ENCODE results near the gene SERINC4. TPM values are rescaled to one million over a fixed set of nuclear protein-coding genes. Genes with fewer than 3 reads are reported as not detected.
"Not testable (repeated sequence)": the region's sequence is repeated elsewhere in the genome, so short reads cannot be mapped to it uniquely, and the experiment has no call there.

The SERINC4 gene
- total RNA-seq, 1 experiment from 2014 or later: 0.38 TPM

DNA sequence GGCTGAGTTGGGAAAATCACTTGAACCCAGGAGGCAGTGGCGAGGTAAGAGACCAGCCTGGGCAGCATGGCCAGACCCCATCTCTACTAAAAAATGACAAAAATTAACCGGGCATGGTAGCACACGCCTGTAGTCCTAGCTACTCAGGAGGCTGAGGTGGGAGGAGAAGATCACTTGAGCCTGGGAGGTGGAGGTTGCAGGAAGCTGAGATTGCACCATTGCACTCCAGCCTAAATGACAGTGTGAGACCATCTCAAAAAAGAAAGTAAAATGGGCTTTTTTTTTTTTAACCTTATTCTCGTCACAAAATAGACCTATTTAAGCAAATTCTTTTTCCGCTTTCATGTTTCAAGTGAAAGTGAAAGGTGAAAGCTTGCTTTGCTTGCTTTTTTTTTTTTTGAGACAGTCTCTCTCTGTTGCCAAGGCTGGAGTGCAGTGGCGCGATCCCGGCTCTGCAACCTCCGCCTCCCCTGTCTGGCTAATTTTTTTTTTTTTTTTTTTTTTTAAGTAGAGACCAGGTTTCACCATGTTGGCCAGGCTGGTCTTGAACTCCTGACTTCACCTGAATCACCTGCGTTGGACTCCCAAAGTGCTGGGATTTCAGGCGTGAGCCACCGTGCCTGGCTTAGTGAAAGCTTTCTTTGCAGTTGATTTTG is 50.2 kb downstream of the SERINC4 start:
- H3K4me3 ChIP-seq (ENCODE audit: insufficient read depth, low read depth, low read length): no peak overlapping the region
- no peak for DNase-seq
- peaks cover 3% of the 10 kb centered on the region for H3K36me3 ChIP-seq (replicated peaks; ENCODE audit: control insufficient read depth, insufficient read depth, low read length)
- H3K27me3 ChIP-seq (ENCODE audit: control insufficient read depth, insufficient read depth, low read length): no peaks in the 10 kb centered on the region

DNA sequence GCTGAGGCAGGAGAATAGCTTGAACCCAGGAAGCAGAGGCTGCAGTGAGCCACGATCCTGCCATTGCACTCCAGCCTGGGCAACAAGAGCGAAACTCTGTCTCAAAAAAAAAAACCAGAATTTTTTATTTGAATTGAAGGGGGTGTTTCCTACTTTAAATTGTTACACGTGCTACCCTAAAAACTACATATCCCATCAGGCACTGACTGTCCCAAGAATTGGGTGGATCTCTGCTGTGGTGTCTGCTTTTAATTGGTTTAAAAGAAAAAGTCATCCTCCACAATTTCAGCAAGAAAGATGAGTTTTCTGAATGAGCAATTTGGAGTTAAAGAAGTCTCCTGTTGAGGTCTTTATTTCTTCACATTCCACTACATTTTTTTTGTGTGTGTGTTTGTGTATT is 51.6 kb downstream of the SERINC4 start:
- DNase-seq: no peak
- Histone ChIP-seq H3K36me3 (replicated peaks; ENCODE audit: control insufficient read depth, insufficient read depth, low read length) (no peaks in the 10 kb centered on the region; the same call in none of the 2 replicates), H3K4me3 (ENCODE audit: insufficient read depth, low read depth, low read length) (no peak overlapping the region), H3K27me3 (ENCODE audit: control insufficient read depth, insufficient read depth, low read length) (no peaks in the 10 kb centered on the region)

DNA sequence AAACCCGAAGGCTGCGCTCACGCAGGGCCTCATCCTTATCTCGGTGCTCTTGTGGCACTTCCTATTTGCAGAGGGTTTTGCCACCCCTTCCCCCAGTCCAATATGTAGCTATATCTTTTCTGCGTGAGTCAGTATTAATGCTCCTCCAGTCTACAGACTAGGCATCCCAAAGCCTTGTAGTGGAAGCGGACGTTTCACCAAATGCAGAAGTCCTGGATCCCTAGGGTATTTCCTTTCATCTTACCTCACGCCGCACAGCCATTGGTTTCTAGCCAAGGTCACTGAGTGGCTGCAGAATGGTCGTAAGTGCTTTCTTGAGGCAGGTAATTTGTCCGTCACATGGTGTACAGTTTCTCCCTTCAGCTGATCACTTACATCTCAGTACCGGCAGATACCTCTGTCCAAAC is 53.1 kb downstream of the SERINC4 start:
- not testable (repeated sequence) for H3K27me3 ChIP-seq (ENCODE audit: control insufficient read depth, insufficient read depth, low read length); DNase-seq; H3K36me3 ChIP-seq (replicated peaks; ENCODE audit: control insufficient read depth, insufficient read depth, low read length)
- H3K4me3 ChIP-seq (ENCODE audit: insufficient read depth, low read depth, low read length): peak overlapping the region; percentile 74

DNA sequence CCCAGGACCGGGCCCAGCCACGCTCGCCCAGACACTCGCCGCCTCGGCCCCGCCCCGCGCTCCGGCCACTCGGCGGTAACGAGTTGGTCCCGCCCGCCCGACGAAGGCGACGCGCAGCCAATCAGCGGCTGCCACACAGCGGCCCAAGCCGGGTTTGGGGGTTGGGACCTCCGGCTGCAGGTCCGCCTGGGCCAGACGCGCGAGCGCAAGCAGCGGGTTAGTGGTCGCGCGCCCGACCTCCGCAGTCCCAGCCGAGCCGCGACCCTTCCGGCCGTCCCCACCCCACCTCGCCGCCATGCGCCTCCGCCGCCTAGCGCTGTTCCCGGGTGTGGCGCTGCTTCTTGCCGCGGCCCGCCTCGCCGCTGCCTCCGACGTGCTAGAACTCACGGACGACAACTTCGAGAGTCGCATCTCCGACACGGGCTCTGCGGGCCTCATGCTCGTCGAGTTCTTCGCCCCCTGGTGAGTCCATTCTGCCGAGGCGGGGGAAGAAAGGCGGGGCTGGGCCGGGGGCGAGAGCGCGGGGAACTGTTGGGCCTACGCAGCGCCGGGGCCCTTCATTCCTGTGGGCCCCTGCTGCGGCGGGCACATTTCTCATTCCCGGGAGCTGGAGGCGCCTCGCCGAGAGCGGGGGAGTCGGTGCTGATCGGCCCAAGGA is 53.6 kb downstream of the SERINC4 start, which contains the start of gene PDIA3:
PDIA3 (plus strand) TSS at position 194 of the 658 bp plus-strand sequence; CDS start at position 296, 102 bp downstream.
- H3K4me3 ChIP-seq (ENCODE audit: insufficient read depth, low read depth, low read length): peak within 1 kb of the TSS; percentile 74

More for the DNA sequence above, 53.6 kb downstream of the SERINC4 start, which contains the start of gene PDIA3:
- not testable (repeated sequence) for H3K27me3 ChIP-seq (ENCODE audit: control insufficient read depth, insufficient read depth, low read length); H3K36me3 ChIP-seq (replicated peaks; ENCODE audit: control insufficient read depth, insufficient read depth, low read length)
- DNase-seq: peak; percentile 98

Other genes with a start within 250 kb of the SERINC4 start
- gene PPIP5K1, start 210.0 kb downstream of the SERINC4 start, total RNA-seq (2014; rRNA removed; shearing (Covaris generic)): 10.5 and 11.7 TPM in 2 replicates
- gene CKMT1B, start 206.2 kb downstream of the SERINC4 start, total RNA-seq (2014; rRNA removed; shearing (Covaris generic)): 18.4 and 24.2 TPM in 2 replicates
- 0.03 and 0.55 TPM in 2 replicates for gene STRC, start 181.4 kb downstream of the SERINC4 start, total RNA-seq (2014; rRNA removed; shearing (Covaris generic))
- 0.41 and 0.94 TPM in 2 replicates for gene CATSPER2, start 151.4 kb downstream of the SERINC4 start, total RNA-seq (2014; rRNA removed; shearing (Covaris generic))
- 14.9 and 26.1 TPM in 2 replicates for gene CKMT1A, start 106.4 kb downstream of the SERINC4 start, total RNA-seq (2014; rRNA removed; shearing (Covaris generic))
- gene PDIA3, start 53.8 kb downstream of the SERINC4 start, total RNA-seq (2014; rRNA removed; shearing (Covaris generic)): 197 and 224 TPM in 2 replicates
- gene ELL3, start 23.3 kb downstream of the SERINC4 start, total RNA-seq (2014; rRNA removed; shearing (Covaris generic)): 14.7 and 17.6 TPM in 2 replicates
- gene SERF2, start 7.9 kb downstream of the SERINC4 start, total RNA-seq (2014; rRNA removed; shearing (Covaris generic)): 372 and 456 TPM in 2 replicates
- 6.3 and 8.6 TPM in 2 replicates for gene HYPK, start 379 bp upstream of the SERINC4 start, total RNA-seq (2014; rRNA removed; shearing (Covaris generic))
- 25.3 and 29.8 TPM in 2 replicates for gene MFAP1, start 24.5 kb upstream of the SERINC4 start, total RNA-seq (2014; rRNA removed; shearing (Covaris generic))
- gene WDR76, start 26.8 kb upstream of the SERINC4 start, total RNA-seq (2014; rRNA removed; shearing (Covaris generic)): 19.3 and 21.3 TPM in 2 replicates